Stimulated activated CD4-positive, alpha-beta T cell treated with anti-CD3 and anti-CD28 coated beads, TNF-alpha, amount 100 ng/mL, for 4 hours (primary cell): Measurements from ENCODE around the gene WFDC8.

ENCODE experiments used
- DNase-seq, 3 experiments: peaks; one replicate each; pipeline ENCODE4 v3.0.0-alpha.2; 2020; ENCODE audit warnings: low read depth in 3 of 3

Gene WFDC8

DNA sequence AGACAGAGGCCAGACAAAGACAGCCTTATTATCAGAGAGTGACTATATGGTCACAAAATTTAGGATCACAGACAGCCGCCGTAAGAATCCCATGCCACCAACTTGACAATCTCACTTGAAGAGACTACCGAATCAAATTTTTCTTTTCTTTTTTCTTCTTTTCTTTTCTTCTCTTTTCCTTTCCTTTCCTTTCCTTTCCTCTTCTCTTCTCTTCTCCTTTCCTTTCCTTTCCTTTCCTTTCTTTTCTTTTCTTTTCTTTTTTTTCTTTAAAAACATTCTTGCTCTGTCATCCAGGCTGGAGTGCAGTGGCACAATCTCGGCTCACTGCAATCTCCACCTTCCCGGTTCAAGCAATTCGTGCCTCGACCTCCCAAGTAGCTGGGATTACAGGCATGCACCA is 30.7 kb downstream of the WFDC8 start:
- no peak for DNase-seq

DNA sequence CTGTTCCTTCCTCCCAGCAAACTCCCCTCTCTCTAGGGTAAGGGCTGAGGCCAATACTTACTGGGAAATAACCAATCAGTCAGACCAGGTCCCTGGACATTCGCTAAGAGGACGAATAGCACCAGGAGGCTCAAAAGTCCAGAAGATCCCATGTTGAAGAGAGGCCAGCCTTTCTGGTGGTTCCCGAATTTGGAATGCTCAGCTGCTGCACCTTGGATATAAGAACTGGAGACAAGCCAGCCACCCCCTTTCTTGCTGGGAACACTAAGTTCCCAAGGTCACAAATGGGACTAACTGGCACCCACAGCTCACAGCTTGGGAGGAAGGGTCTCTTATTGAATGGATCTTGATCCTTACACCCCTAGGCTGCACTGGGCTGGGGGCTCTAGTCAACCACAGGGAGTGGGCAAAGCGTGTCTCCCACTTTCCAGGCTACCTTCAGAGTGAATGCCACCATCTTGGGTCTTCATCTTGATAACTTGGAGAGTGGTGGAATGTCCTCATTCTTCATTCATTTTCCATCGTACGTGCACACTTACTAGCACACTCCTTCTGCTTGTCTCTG is 31.8 kb downstream of the WFDC8 start, which contains the start of gene EPPIN:
Gene EPPIN (minus strand): TSS at position 196 of the 565 bp plus-strand sequence. CDS start 44 bp downstream, at position 152.
- DNase-seq, result no peak

DNA sequence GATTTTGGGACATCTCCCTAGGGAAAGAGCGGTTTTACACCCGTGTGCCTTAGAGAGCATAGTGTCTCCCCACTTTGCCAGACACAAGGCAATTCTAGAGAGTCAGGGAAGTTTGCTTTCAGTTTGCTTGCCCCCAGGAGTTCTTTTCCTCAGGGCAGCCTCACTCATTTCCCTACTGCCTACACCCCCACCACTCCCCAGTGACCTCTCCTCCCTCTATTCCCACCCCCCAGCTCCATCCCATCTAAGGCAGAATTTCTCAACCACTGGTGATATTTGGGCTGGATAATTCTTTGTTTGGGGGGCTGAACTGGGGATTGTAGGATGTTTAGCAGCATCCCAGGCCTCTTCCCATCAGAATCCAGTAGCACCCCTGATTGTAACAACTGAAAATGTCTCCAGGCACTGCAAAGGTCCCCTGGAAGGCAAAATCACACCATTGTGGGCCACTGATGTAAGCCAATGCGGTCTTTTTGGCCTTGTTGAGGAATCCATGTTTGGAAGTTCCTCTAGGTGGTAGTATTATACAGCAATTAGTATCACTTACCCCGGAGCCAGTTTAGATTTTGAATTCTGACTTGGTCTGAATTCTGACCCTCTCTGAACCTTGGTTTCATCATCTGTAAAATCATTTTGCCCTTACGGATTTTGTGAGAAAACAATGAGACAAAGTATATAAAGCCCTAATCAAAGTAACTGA is 33.2 kb downstream of the WFDC8 start:
- DNase-seq, result no peak

DNA sequence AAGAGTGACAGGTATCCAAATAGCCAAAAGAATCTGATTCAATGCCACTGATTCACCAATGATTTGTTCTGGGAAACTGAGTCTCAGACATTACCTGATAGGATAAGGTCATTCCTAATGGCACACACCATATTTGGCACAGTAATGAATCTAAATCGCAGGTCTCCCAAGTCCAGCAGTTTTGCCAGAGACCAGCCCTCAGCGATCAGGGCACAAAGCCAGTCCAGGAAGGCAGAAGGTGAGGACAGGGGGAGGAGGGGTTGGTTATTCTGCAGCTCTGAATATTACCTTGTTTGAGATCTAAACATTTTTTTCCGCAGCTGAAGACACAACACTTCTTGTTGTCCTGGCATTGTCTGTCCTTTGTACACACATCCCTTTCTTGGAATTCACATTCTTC is 33.7 kb downstream of the WFDC8 start:
- DNase-seq, result no peak

DNA sequence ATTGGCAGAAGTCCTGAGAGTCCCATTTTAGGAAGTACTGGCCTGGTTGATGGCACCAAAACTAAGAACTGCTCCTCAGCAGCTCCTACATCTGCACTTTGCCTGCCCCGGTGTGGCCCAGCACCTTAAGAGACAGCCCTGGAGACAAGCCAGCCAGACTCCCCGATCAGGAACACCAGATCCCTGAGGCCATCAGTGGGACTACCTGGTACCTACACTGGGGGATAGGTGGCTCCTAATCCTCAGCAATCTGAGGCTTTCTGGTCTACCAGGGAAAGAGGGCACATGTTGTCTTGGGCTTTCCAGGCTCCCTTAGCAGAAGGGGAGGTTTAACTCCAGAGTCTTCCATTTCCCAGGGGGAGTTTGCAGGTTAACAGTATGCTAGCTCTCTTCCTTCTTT is 39.7 kb downstream of the WFDC8 start, which contains the start of gene WFDC6:
Gene WFDC6 (minus strand): TSS at position 101 of the 400 bp plus-strand sequence. CDS start 75 bp downstream, at position 26.
- no peak for DNase-seq

DNA sequence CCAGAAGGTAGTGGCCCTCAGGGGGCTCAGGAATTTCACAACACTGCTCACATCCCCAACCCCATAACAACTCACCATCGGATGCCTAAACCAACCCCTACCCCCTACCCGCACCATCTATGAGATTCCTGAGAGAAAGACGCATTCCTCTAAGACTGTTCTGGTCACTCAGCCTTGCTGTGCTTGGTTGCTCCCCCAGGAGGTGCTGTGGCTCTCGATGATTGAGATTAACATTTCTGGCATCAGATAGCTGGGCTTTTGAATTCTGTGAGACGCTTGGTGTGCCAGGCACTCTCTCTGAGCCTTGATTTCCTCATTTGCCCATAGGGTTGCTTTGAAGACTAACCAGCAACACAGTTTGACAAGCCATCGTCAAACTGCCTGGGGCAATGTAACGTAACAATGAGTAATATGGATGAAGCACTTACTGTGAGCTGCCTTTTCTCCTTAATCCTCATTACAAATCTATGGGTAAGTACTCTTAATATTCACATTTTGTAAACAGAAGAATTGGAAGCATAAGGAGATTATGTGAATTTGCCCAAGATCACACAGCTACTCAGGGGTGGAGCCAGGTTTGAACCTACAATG is 40.8 kb downstream of the WFDC8 start:
- no peak for DNase-seq

DNA sequence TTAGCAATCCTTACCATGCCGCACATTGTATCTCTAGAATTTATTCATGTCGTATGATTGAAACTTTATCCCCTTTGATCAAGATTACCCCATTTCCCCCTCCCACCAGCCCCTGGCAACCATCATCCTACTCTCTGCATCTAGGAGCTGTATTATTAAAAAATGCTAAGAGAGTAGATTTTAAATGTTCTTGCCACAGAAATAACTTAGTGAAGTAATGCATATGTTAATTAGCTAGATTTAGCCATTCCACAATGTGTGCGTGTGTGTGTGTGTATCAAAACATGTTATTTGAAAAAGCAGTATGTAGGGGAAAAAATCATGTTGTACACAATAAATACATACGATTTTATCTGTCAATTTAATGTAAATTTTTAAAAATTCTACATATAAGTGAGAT is 51.8 kb downstream of the WFDC8 start:
- no peak for DNase-seq

DNA sequence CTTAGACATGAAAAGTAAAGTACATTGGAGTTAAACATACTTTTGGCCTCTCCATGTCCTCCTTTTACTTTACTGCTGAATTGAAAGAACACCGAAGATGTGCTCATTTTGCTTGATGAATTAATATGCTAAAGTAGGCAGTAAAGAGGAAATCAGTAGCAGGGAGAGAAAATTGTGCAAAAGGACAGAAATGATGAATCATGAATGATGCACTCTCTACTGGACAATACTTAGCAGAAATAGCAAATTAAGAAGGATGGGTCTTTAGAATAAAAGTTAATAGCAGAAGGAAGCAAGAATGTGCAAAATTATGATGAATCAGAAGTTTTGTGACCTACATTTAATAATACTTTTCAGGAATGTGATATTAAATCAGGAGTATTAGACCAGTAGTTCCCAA is 55.3 kb downstream of the WFDC8 start:
- DNase-seq, result no peak

DNA sequence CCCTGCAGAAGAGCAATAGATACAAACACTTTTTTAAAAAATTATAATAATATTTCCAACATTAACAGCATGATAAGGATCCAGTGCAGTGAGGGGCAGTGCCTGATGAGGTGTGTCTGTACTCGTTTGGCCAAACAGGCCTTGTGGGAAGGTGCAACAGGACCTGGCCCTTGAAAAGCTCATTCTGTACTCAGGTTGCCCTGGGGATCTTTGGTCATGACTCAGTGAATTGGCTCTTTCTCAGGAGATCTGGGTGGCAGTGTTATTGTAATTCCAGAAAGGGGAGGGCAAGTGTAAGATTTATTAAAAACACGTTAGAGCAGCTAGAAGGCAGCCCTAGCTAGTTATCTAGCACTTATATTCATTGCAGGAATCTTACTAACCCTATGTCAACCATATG is 60.8 kb downstream of the WFDC8 start:
- no peak for DNase-seq

DNA sequence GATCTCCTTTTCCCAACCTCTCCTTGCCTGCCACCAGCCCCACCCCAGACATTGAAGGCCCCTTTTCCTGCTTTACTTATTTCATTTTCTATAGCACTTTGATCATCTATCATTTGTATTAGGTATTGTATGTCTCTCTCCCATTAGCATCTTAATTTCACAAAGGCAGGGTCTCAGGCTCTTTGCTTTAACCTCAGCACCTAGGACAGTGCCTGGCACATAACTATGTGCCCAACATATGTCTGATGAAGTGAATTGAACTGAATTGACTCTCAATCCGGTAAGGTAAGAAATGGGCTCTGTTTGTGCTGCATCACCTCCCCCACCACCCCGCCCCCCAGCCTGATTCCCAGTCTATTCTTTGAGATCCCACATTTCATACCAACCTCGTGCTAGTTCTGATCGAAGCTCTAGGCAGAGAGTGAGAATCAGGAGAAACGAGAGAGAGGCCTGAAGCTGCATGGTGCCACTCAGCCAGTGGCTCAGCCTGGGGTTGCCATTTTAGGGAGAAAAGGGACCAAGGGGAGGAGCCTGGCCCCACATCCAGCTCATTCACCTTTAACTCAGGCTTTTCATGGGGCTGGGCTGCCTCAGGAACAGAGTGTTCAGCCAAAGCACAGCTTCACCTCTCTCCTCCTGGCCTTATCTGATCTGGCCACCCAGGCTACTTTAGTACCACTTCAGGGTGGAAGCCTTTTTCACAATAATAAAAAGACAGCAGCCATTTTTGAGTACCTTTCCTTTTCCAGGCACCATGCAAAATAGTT is 63.8 kb downstream of the WFDC8 start, which contains the start of gene SPINT3:
Gene SPINT3 (minus strand): TSS at position 476 of the 767 bp plus-strand sequence. CDS start 14 bp downstream, at position 462.
- DNase-seq, result no peak

DNA sequence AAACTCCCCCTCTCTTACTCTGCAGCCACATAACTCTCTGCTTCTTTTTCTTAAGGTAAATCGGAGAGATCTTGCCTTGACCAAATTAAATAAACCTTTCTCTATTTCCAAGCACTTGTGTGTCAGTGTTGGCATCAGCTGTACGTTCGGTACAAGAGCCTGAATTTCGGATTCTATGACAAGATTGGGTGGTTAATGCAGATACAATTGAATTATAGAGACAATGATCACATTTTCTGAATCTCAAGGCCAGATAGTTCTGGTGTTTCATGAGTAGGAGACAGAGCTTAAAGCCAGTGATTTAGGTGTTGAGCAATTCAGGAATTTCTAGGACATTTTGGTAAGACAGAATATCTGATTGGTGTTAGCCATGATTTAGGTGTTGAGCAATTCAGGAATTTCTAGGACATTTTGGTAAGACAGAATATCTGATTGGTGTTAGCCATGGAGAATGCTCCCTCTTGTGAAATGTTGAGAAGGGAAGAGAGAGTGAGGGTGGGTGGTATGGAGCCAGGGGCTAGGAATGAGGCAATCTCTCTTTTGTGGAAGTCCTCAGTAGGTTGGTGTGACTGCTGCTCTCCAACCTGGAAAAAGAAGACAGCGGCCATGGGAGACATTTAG is 68.7 kb downstream of the WFDC8 start:
- no peak for DNase-seq

DNA sequence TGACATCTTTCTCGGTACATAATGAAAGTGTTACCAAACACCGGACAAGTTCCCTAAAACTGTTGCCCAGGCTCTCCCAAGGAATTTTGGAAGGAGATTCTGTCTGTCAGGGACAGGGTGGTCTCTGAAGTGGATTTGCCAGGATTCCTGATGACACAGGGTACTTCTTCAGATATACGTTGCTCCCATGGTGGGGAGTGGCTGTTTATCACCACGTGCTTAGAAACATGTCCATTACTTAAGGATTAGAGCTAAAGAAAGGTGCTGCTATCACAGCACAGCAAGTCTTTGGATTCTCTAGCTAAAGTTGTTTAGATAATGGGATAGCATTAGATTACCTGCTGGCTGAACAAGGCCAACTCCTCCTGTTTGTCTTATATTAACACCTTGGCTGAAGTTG is 70.0 kb downstream of the WFDC8 start:
- DNase-seq, result no peak

DNA sequence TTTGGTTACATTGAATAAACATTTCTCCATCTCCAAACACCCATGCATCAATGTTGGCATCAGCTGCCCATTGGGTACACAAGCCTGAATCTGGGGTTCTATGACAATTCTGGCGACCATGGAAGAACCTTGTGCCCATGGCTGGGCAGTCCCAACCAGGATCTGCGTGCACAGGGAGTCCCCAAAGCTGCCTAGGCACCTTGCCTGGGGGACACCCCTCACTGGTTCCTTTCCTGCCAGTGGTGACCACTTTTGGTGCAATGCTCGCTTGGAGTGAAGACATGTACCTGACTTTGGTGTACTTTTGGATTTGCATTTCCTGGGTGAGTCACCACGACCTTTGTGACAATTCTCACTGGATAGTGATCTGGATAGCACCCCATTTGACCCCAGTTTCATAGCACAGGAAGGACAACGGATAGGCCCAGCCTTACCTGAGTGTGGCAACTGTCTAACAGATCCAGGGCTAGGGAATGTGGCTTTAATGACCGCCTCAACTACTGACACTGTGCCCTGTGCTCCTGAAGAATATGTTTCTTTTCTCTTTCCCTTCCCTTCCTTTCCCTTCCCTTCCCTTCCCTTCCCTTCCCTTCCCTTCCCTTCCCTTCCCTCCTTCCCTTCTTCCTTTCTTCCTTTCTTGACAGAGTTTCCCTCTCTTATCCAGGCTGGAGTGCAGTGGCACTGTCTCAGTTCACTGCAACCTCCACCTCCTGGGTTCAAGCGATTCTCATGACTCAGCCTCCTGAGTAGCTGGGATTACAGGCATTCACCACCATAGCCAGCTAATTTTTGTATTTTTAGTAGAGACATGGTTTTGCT is 70.8 kb downstream of the WFDC8 start:
- DNase-seq, result no peak

DNA sequence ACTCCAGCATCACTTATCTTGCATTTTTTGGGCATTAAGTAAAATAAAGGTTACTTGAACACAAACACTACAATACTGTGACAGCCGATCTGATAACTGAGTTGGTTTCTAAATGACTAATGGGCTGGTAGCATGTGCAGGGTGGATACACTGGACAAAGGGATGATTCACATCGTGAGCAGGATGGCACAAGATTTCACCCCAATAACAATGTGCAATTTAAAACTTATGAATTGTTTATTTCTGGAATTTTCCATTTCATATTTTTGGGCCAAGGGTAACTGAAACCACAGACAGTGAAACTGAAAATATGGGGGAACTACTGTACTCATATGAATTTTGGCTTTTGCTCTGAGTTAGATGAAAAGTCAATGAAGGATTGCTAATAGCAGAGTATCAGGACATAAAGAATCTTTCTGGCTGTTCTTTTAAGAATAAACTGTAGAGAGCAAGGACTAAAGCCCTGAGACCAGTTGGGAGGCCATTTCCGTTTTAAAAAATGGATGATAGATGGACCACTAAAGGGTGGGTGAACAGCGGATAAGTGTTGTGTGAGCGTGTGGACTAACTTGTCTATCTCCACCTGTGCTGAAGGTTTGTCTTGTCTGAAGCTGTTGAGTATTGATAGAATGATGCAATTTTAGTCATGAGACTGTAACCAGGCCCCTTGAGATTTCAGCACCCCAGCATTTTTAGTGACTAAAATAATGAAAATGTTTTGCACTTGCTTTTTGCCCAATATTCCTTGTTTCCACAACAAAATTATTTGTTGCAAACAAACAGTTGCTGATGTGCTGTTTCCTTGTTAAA is 71.9 kb downstream of the WFDC8 start:
- no peak for DNase-seq

DNA sequence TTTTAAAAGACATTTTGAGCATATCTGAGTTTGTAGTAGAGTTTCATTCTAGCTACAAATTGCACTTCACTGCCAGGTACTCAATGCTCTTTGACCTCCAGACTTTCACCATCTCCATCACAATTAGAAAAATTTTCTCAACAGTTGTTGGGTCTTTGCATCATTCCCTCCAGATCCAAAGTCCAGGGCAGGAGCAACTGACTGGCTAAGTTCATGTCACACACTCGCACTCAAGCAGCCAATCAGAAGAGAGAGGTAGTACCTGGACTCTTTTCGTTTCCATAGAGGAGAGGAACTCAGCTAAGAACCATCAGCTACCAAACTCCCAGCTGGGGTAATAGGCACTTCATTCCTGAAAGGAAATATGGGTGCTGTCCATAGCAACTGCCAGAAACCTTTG is 72.7 kb downstream of the WFDC8 start:
- no peak for DNase-seq

DNA sequence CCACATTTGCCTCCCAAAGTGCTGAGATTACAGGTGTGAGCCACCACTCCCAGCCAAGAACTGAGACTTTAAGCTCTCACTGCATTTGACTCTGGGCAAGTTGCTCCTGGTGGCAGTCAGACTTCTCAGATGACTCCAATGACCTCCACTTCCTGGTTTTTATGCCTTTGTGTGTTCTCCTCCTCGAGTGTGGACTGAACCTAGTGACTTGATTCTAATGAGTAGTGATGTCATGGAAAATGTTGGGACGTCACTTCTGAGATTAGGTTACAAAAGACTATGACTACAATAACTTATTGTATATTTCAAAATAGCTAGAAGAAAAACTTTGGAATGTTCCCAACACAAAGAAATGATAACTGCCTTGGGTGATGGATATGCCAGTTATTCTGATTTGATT is 75.7 kb downstream of the WFDC8 start:
- no peak for DNase-seq

DNA sequence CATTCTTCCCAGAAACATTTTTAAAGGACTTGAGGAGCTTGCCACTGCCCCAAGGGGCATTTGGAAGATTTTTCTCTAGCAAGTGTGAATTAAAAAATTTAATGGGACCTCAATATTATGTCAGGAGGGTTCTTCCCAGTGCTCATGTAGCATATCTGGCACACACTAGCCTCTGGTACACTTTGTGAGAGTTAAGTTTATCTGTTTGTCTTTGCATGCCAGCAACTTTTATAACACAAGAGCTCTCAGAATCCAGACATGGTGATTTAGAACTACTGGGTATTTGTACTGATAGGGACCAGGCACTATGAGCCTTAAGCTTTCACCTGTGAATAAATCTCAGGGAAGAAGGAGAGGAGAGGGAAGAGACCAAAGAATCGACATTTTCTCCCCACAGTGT is 76.5 kb downstream of the WFDC8 start:
- no peak for DNase-seq
